H1 (cell line): ENCODE results near the gene RTF1.

Experiments used
- E2F6 ChIP-seq: IDR thresholded peaks from 2 replicates; pipeline ENCODE4 v1.6.1; 2012; ENCODE audit warnings: inconsistent platforms
- EP300 ChIP-seq, 2 experiments: IDR thresholded peaks; 1 replicate in 1 of 2; 2 replicates in 1 of 2; pipeline ENCODE4 v1.6.1; 2011 to 2012; ENCODE audit warnings: low read depth in 2 of 2, low read length in 2 of 2, mild to moderate bottlenecking in 2 of 2, borderline replicate concordance in 1 of 2, inconsistent platforms in 1 of 2, moderate library complexity in 1 of 2

DNA sequence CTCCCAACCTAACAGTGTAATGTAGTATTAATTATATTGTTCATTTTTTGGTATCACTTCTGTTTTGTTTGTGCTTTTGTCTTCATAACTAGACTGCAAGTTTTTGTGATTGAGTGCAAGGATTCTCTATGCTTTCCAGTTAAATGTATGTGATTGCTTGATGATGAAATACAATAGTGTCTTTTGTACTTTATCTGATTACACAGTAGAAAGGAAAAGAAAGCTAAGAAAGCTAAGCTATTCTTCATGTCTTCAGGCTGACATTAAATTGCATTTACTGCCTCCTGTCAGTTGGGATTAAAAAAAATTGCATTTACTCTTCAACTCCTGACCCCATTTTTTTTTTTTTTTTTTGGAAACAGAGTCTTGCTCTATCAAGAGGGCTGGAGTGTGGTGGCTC lies 28.5 kb downstream of the RTF1 start:
- TF ChIP-seq E2F6 (no peak), EP300 (IDR thresholded peaks at IDR 0.05; ENCODE audit: borderline replicate concordance in 1 of 2, low read depth in 2 of 2, low read length in 2 of 2) (no peak)
